Transverse colon (tissue), 4 donors: ENCODE results near the gene PARN. TPM values are rescaled to one million over a fixed set of nuclear protein-coding genes. Genes with fewer than 3 reads are reported as not detected.

Experiments
- DNase-seq: peaks from one replicate; pipeline ENCODE4 v3.0.0-alpha.2; 2019
- H3K27ac ChIP-seq, 4 donors: fragments of 200-600 bp; sonication (generic); 2 replicates each; pipeline ENCODE4 v1.5.1; 2016 to 2018; ENCODE audit warnings: inconsistent platforms in 4 of 4
- H3K27me3 ChIP-seq: fragments of 200-600 bp; sonication (generic); 2 replicates; pipeline ENCODE4 v1.5.1; 2017; ENCODE audit warnings: inconsistent platforms
- H3K36me3 ChIP-seq, 4 donors: fragments of 200-600 bp; sonication (generic); 2 replicates each; pipeline ENCODE4 v1.5.1; 2017 to 2019; ENCODE audit warnings: inconsistent platforms in 4 of 4
- H3K4me1 ChIP-seq, 4 donors: fragments of 200-600 bp; sonication (generic); 2 replicates each; pipeline ENCODE4 v1.5.1; 2017 to 2020; ENCODE audit warnings: inconsistent platforms in 4 of 4
- H3K4me3 ChIP-seq, 4 donors: fragments of 200-600 bp; sonication (generic); 1 replicate in 1 of 4; 2 replicates in 3 of 4; pipeline versions ENCODE4 v1.5.1 to v1.6.1; 2017 to 2019; ENCODE audit warnings: inconsistent platforms in 4 of 4
- H3K9me3 ChIP-seq, 2 donors: fragments of 200-600 bp; sonication (generic); 2 replicates each; pipeline ENCODE4 v1.5.1; 2017 to 2019; ENCODE audit warnings: inconsistent platforms in 2 of 2
- EP300 ChIP-seq: sonication (generic); formaldehyde crosslinking; IDR thresholded peaks from one replicate; pipeline ENCODE4 v1.6.1; 2017; ENCODE audit warnings: antibody characterized with exemption, low read depth
- POLR2A ChIP-seq: fragments of 450-650 bp; IDR thresholded peaks from one replicate; pipeline ENCODE4 v1.6.1; 2016; ENCODE audit warnings: antibody characterized with exemption, mild to moderate bottlenecking, moderate library complexity
- POLR2AphosphoS5 ChIP-seq, 3 donors: sonication (generic); formaldehyde crosslinking; IDR thresholded peaks; one replicate each; pipeline ENCODE4 v1.6.1; 2016; ENCODE audit warnings: antibody characterized with exemption in 3 of 3
- WGBS, 2 donors: methylation state at CpG; one replicate each; pipeline ENCODE4 v1.1.5; 2018; ENCODE audit warnings: low coverage in 1 of 2; 5-methylcytosine and 5-hydroxymethylcytosine counted together
- in situ Hi-C, 4 donors: fragments of 200-750 bp; cut with MboI; loops; one replicate each; pipeline versions ENCODE4 v1.15.0 to v1.15.1; 2017; ENCODE audit warnings: low sequenced_read_pairs in 3 of 4, low pct_ligation_motif_present in 1 of 4, low pct_unique_long_range_greater_than_20kb in 1 of 4
- intact Hi-C: fragments of 100-400 bp; cut with DNase I; formaldehyde crosslinking; loops from one replicate; pipeline ENCODE4 v1.15.1; 2023; ENCODE audit warnings: low total_unique reads
- total RNA-seq, 4 donors: library from RNA; depleted of rRNA; stranded (reverse); fragments of >200 nt; gene quantifications; one replicate each; pipeline ENCODE4 v1.1.0, GENCODE V29; 2016
- TF ChIP-seq, protein P1 (sequence below), 5 experiments: fragments of 200-600 bp in 3 of 5; fragments of 450-650 bp in 2 of 5; sonication (generic) in 3 of 5; IDR thresholded peaks; 1 replicate in 2 of 5; 2 replicates in 3 of 5; pipeline ENCODE4 v1.5.1; 2016 to 2017; ENCODE audit warnings: antibody characterized with exemption in 5 of 5, inconsistent platforms in 3 of 5, mild to moderate bottlenecking in 2 of 5, moderate library complexity in 1 of 5

The PARN gene
- total RNA-seq, 4 donors from 2014 or later: 26.9 to 57.3 (median 34.1) TPM

GRCh38 chr16:14452066-14452465 is 178.0 kb downstream of the PARN start:
- H3K4me1 ChIP-seq: no peaks in the 10 kb centered on the region
- in situ Hi-C loops: loop anchor here in 1 of 4 donors (10.0 kb wide), 1 partner anchor 57 kb away; no protein-coding TSS in a partner anchor
- intact Hi-C loops: no loop called here
- no peaks in the 10 kb centered on the region for H3K9me3 ChIP-seq
- TF ChIP-seq POLR2AphosphoS5 (IDR thresholded peaks at IDR 0.05) (no peak), POLR2A (no peak), EP300 (no peak)
- TF ChIP-seq, protein P1, sequence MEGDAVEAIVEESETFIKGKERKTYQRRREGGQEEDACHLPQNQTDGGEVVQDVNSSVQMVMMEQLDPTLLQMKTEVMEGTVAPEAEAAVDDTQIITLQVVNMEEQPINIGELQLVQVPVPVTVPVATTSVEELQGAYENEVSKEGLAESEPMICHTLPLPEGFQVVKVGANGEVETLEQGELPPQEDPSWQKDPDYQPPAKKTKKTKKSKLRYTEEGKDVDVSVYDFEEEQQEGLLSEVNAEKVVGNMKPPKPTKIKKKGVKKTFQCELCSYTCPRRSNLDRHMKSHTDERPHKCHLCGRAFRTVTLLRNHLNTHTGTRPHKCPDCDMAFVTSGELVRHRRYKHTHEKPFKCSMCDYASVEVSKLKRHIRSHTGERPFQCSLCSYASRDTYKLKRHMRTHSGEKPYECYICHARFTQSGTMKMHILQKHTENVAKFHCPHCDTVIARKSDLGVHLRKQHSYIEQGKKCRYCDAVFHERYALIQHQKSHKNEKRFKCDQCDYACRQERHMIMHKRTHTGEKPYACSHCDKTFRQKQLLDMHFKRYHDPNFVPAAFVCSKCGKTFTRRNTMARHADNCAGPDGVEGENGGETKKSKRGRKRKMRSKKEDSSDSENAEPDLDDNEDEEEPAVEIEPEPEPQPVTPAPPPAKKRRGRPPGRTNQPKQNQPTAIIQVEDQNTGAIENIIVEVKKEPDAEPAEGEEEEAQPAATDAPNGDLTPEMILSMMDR (IDR thresholded peaks at IDR 0.05): no peak
- no peak overlapping the region for H3K27ac ChIP-seq
- no peaks in the 10 kb centered on the region for H3K36me3 ChIP-seq
- DNase-seq: no peak
- no peak overlapping the region for H3K4me3 ChIP-seq
- no peaks in the 10 kb centered on the region for H3K27me3 ChIP-seq
- WGBS, 2 donors: 82 to 100% methylated on average over 1 to 3 of the region's 3 CpGs

- Histone ChIP-seq H3K36me3 (no peaks in the 10 kb centered on the region), H3K4me3 (no peak overlapping the region), H3K27ac (no peak overlapping the region), H3K27me3 (no peaks in the 10 kb centered on the region), H3K9me3 (no peaks in the 10 kb centered on the region), H3K4me1 (no peaks in the 10 kb centered on the region)
- TF ChIP-seq POLR2A (no peak), POLR2AphosphoS5 (IDR thresholded peaks at IDR 0.05) (no peak), EP300 (no peak)
- TF ChIP-seq, protein P1 (IDR thresholded peaks at IDR 0.05): no peak
- in situ Hi-C loops (loop anchor here in 1 of 4 donors (10.0 kb wide), 1 partner anchor 56 kb away; no protein-coding TSS in a partner anchor), intact Hi-C loops (no loop called here)
- no peak for DNase-seq
- 89 to 92% methylated on average over 6 of the region's 6 CpGs for WGBS, 2 donors
Measured at GRCh38 chr16:14450846-14451245, 179.2 kb downstream of the PARN start.

DNA sequence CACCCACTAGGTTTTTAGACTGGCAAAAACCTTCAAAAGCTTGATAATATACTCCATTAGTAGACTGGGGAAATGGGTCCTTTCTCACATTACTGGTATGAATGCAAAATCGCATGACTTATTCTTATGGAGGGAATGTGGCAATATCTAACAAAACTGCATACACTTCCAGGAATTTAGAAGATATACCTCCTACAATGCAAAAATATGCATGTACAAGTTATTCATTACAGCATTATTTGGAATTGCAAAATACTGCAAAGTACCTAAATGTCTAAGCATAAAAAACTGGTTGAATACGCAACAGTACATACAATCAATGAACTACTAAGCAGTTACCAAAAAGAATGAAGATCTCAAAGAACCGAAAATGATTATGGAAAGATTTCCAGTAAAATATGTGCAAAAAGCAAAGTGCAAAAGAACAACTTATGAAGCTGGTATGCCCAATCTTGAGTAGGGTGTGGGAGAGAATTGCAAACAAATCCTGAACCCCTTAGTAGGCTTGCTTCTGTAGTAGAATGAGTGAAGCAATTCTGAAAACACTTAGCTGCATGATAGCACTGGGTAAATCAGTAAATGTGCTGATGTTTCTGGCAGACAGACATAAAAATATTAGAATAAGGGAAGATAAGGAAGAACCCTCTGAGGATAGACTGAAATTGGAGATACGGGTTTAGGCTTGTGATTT is 180.1 kb downstream of the PARN start:
- no peaks in the 10 kb centered on the region for H3K9me3 ChIP-seq
- TF ChIP-seq EP300: no peak
- TF ChIP-seq POLR2A: no peak
- no peak for TF ChIP-seq POLR2AphosphoS5 (IDR thresholded peaks at IDR 0.05)
- TF ChIP-seq, protein P1 (IDR thresholded peaks at IDR 0.05): no peak
- WGBS, 2 donors: 94 to 100% methylated on average over 3 to 4 of the region's 4 CpGs
- H3K27ac ChIP-seq: no peak overlapping the region
- no peaks in the 10 kb centered on the region for H3K27me3 ChIP-seq
- H3K4me1 ChIP-seq: no peaks in the 10 kb centered on the region
- H3K4me3 ChIP-seq: no peak overlapping the region
- in situ Hi-C loops (loop anchor here in 1 of 4 donors (10.0 kb wide), 1 partner anchor 55 kb away; no protein-coding TSS in a partner anchor), intact Hi-C loops (no loop called here)
- no peak for DNase-seq
- no peaks in the 10 kb centered on the region for H3K36me3 ChIP-seq

- Histone ChIP-seq H3K4me3 (no peak overlapping the region), H3K4me1 (no peaks in the 10 kb centered on the region), H3K9me3 (no peaks in the 10 kb centered on the region), H3K36me3 (no peaks in the 10 kb centered on the region), H3K27me3 (no peaks in the 10 kb centered on the region), H3K27ac (no peak overlapping the region)
- intact Hi-C loops: no loop called here
- no peak for TF ChIP-seq POLR2A
- TF ChIP-seq, protein P1 (IDR thresholded peaks at IDR 0.05): no peak
- TF ChIP-seq EP300: no peak
- no peak for TF ChIP-seq POLR2AphosphoS5 (IDR thresholded peaks at IDR 0.05)
- in situ Hi-C loops: no loop called here
- no peak for DNase-seq
- WGBS, 2 donors: 60 to 72% methylated on average over 4 of the region's 4 CpGs
Measured at GRCh38 chr16:14449334-14449733, 180.7 kb downstream of the PARN start.
